GM12878 (cell line): ENCODE results near the gene SIRT7. TPM values are rescaled to one million over a fixed set of nuclear protein-coding genes. Genes with fewer than 3 reads are reported as not detected.

Experiments used
- ATAC-seq: fragments of 200-7000 bp; cut with Tn5 transposase; 3 replicates; pipeline ENCODE4 v1.9.1; 2020; ENCODE audit warnings: mild to moderate bottlenecking, moderate library complexity
- BruUV-seq: library from RNA; stranded (reverse); fragments of 400-500 nt; replicated peaks from 2 replicates; lab custom pipeline; 2021; lab: Mats Ljungman, UMichigan
- CTCF ChIA-PET: fragments of 300-600 bp; sonication (Branson Sonifier 250); formaldehyde crosslinking; extraction: SDS; loops from one replicate; lab custom pipeline; 2021; ENCODE audit warnings: inconsistent platforms; lab: Yijun Ruan, JAX
- POLR2A ChIA-PET: fragments of 350-600 bp; formaldehyde crosslinking; extraction: SDS; loops from one replicate; lab custom pipeline; 2021; ENCODE audit warnings: inconsistent platforms; lab: Charles Lee
- RAD21 ChIA-PET: fragments of 300-600 bp; sonication (Branson Sonifier 250); formaldehyde crosslinking; loops from one replicate; lab custom pipeline; 2023; ENCODE audit warnings: antibody characterized with exemption; ENCODE audit not compliant: unreplicated experiment; lab: Charles Lee
- SMC1A ChIA-PET: fragments of 300-600 bp; sonication (Branson Sonifier 250); formaldehyde crosslinking; loops from one replicate; lab custom pipeline; 2023; ENCODE audit not compliant: unreplicated experiment, uncharacterized antibody; lab: Charles Lee
- DNase-seq: peaks from one replicate; pipeline ENCODE4 v3.0.0-alpha.2; 2011; ENCODE audit warnings: low read depth, low spot score
- FAIRE-seq: peaks from 3 replicates; lab custom pipeline; 2011; peaks lifted over from hg19 to GRCh38; lab: Jason Lieb, UNC
- H2AFZ ChIP-seq: 2 replicates; pipeline ENCODE4 v1.6.0; 2011; ENCODE audit warnings: low read depth, low read length, control low read depth; ENCODE audit not compliant: control insufficient read depth
- H3K27ac ChIP-seq: 2 replicates; pipeline ENCODE4 v1.5.1; 2011; ENCODE audit warnings: control low read depth; ENCODE audit not compliant: control insufficient read depth, insufficient read depth
- H3K27me3 ChIP-seq, 2 experiments: replicated peaks in 1 of 2; 2 replicates each; pipeline versions ENCODE4 v1.6.0 to v1.6.1; 2011; ENCODE audit warnings: low read length in 1 of 2; ENCODE audit not compliant: control insufficient read depth in 2 of 2, insufficient read depth in 2 of 2
- H3K36me3 ChIP-seq, 2 experiments: 2 replicates each; pipeline ENCODE4 v1.5.1; 2011; ENCODE audit warnings: low read length in 1 of 2; ENCODE audit not compliant: control insufficient read depth in 2 of 2, insufficient read depth in 2 of 2
- H3K4me1 ChIP-seq: 2 replicates; pipeline ENCODE4 v1.6.1; 2011; ENCODE audit warnings: mild to moderate bottlenecking, low read length, moderate library complexity, mixed read lengths; ENCODE audit not compliant: control insufficient read depth, insufficient read depth
- H3K4me2 ChIP-seq: 2 replicates; pipeline ENCODE4 v1.6.0; 2011; ENCODE audit warnings: control low read depth; ENCODE audit not compliant: control insufficient read depth, insufficient read depth
- H3K4me3 ChIP-seq: fragments of 200-600 bp; sonication (generic); 2 replicates; pipeline ENCODE4 v1.5.1; 2016
- H3K79me2 ChIP-seq: 2 replicates; pipeline ENCODE4 v1.6.0; 2011; ENCODE audit warnings: low read length; ENCODE audit not compliant: control insufficient read depth, insufficient read depth
- H3K9ac ChIP-seq: 2 replicates; pipeline ENCODE4 v1.8.0; 2011; ENCODE audit warnings: low read length, control low read depth, mixed read lengths; ENCODE audit not compliant: control insufficient read depth, insufficient read depth
- H3K9me3 ChIP-seq: replicated peaks from 3 replicates; pipeline ENCODE4 v1.5.1; 2011; ENCODE audit warnings: mild to moderate bottlenecking, low read length; ENCODE audit not compliant: control insufficient read depth, insufficient read depth
- H4K20me1 ChIP-seq: 2 replicates; pipeline ENCODE4 v1.6.0; 2011; ENCODE audit not compliant: control insufficient read depth, insufficient read depth
- EED ChIP-seq: sonication (generic); IDR thresholded peaks from 2 replicates; pipeline ENCODE4 v1.6.1; 2016; ENCODE audit warnings: antibody characterized with exemption, low read depth
- FOXM1 ChIP-seq: IDR thresholded peaks from 2 replicates; pipeline ENCODE4 v1.6.1; 2012; ENCODE audit warnings: low read depth, mild to moderate bottlenecking, inconsistent platforms, low read length, moderate library complexity
- HCFC1 ChIP-seq: fragments of 150-350 bp; IDR thresholded peaks from 2 replicates; pipeline ENCODE4 v1.6.1; 2014; ENCODE audit warnings: low read length
- MYB ChIP-seq: fragments of 150-350 bp; IDR thresholded peaks from 2 replicates; pipeline ENCODE4 v1.6.1; 2014; ENCODE audit warnings: mild to moderate bottlenecking, low read depth, low read length, borderline replicate concordance
- ZNF384 ChIP-seq: IDR thresholded peaks from 2 replicates; pipeline ENCODE4 v1.6.1; 2012; ENCODE audit warnings: low read depth, mild to moderate bottlenecking, low read length, improper control_type of control experiment, borderline replicate concordance
- WGBS: methylation state at CpG from one replicate; pipeline ENCODE4 v1.1.6; 2016; ENCODE audit warnings: low lambda C conversion rate; ENCODE audit not compliant: insufficient replicate concordance, insufficient coverage; ENCODE audit errors: missing lambda C conversion rate; 5-methylcytosine and 5-hydroxymethylcytosine counted together
- in situ Hi-C: fragments of 300-500 bp; cut with MboI; formaldehyde crosslinking; loops from 9 replicates; pipeline ENCODE4 v1.14.3; 2018; ENCODE audit warnings: mixed read lengths
- intact Hi-C: fragments of 100-400 bp; cut with micrococcal nuclease; formaldehyde crosslinking; loops from one replicate; pipeline ENCODE4 v1.14.2; 2022; ENCODE audit not compliant: unreplicated experiment
- polyA plus RNA-seq, 11 experiments: library from polyadenylated mRNA; depleted of rRNA in 4 of 11; unstranded in 6 of 11; stranded (reverse) in 5 of 11; fragments of >200 nt; fragmentation: Nextera tagmentation in 4 of 11; fragmentation: Illumina TruSeq in 1 of 11; extraction: Ambion mirVana in 4 of 11; extraction: Trizol in 1 of 11; gene quantifications; 1 replicate in 1 of 11; 2 replicates in 10 of 11; pipeline versions ENCODE4 v1.2.1 to v1.2.3, GENCODE V29; 2011 to 2016; ENCODE audit warnings: inconsistent platforms in 2 of 11, missing spikeins in 2 of 11, low read depth in 1 of 11
- total RNA-seq, 4 experiments: library from RNA; depleted of rRNA in 3 of 4; stranded (reverse); fragments of >200 nt in 3 of 4; fragmentation: Illumina TruSeq in 1 of 4; extraction: Trizol in 1 of 4; gene quantifications; 2 replicates each; pipeline versions ENCODE4 v1.2.1 to v1.2.3, GENCODE V29; 2013 to 2021
- TF ChIP-seq, protein P1 (sequence below): fragments of 450-650 bp; IDR thresholded peaks from 2 replicates; pipeline ENCODE4 v1.6.1; 2016; ENCODE audit warnings: mild to moderate bottlenecking, moderate library complexity, borderline replicate concordance

Gene SIRT7
- total and polyA plus RNA-seq, 10 of the 15 experiments (the other 5 are each of a cell fraction or from before 2014, with no cell fraction given) = 1.2 to 56.2 (median 22.7) TPM

DNA sequence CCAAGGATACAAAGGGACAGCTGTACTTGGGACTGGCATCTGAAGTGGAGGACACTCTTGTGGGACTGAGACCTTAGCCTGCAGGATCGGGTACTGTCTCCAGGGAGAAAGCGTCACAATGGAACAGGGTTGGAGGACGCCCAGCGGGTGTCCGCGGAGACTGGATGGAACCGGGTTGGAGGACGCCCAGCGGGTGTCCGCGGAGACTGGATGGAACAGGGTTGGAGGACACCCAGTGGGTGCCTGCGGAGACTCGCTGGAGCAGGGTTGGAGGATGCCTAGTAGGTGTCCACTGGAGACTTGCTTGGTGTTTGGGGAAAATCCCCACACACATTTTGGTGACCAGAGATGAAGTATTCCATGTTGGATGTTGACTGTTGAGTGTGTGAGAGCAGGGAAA is 29.2 kb upstream of the SIRT7 start, which contains the start of gene MYADML2:
MYADML2 (minus strand) TSS at position 45 of the 400 bp plus-strand sequence. CDS start 5,492 bp downstream, outside the sequence.
- Histone ChIP-seq H3K27me3 (no peaks in the 10 kb centered on the region), H3K4me2 (no peak within 1 kb of the TSS), H3K9ac (no peak within 1 kb of the TSS), H3K9me3 (no peaks in the 10 kb centered on the region), H3K4me1 (no peaks in the 10 kb centered on the region), H2AFZ (no peak within 1 kb of the TSS), H3K79me2 (no peaks in the 10 kb centered on the region), H3K36me3 (no peaks in the 10 kb centered on the region), H3K4me3 (no peak within 1 kb of the TSS), H3K27ac (no peak within 1 kb of the TSS), H4K20me1 (no peaks in the 10 kb centered on the region)
- RAD21 ChIA-PET = no interaction called here
- POLR2A ChIA-PET = no interaction called here
- in situ Hi-C loops = no loop called here
- CTCF ChIA-PET = no interaction called here
- WGBS = 58% methylated on average over 9 of the region's 13 CpGs
- FAIRE-seq (no peak), DNase-seq (no peak), ATAC-seq (no peak)
- BruUV-seq = no TSS peak
- intact Hi-C loops = no loop called here
- SMC1A ChIA-PET = no interaction called here
- TF ChIP-seq EED (no peak), MYB (no peak), FOXM1 (no peak), HCFC1 (no peak), ZNF384 (no peak)
- TF ChIP-seq, protein P1, sequence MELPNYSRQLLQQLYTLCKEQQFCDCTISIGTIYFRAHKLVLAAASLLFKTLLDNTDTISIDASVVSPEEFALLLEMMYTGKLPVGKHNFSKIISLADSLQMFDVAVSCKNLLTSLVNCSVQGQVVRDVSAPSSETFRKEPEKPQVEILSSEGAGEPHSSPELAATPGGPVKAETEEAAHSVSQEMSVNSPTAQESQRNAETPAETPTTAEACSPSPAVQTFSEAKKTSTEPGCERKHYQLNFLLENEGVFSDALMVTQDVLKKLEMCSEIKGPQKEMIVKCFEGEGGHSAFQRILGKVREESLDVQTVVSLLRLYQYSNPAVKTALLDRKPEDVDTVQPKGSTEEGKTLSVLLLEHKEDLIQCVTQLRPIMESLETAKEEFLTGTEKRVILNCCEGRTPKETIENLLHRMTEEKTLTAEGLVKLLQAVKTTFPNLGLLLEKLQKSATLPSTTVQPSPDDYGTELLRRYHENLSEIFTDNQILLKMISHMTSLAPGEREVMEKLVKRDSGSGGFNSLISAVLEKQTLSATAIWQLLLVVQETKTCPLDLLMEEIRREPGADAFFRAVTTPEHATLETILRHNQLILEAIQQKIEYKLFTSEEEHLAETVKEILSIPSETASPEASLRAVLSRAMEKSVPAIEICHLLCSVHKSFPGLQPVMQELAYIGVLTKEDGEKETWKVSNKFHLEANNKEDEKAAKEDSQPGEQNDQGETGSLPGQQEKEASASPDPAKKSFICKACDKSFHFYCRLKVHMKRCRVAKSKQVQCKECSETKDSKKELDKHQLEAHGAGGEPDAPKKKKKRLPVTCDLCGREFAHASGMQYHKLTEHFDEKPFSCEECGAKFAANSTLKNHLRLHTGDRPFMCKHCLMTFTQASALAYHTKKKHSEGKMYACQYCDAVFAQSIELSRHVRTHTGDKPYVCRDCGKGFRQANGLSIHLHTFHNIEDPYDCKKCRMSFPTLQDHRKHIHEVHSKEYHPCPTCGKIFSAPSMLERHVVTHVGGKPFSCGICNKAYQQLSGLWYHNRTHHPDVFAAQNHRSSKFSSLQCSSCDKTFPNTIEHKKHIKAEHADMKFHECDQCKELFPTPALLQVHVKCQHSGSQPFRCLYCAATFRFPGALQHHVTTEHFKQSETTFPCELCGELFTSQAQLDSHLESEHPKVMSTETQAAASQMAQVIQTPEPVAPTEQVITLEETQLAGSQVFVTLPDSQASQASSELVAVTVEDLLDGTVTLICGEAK = no peak
